HL-60 (cell line): ENCODE results near the gene ANKRD39.

ENCODE experiments used
- DNase-seq, 2 experiments: peaks; one replicate each; pipeline ENCODE4 v3.0.0-alpha.2; 2010 to 2020; ENCODE audit warnings: low read depth in 1 of 2, low spot score in 1 of 2
- H3K27ac ChIP-seq: fragments of 250-450 bp; sonication (Bioruptor Pico); replicated peaks from 2 replicates; pipeline ENCODE4 v1.5.1; 2020; ENCODE audit warnings: mild to moderate bottlenecking, moderate library complexity
- H3K27me3 ChIP-seq: fragments of 250-450 bp; sonication (Bioruptor Pico); 2 replicates; pipeline ENCODE4 v1.5.1; 2021; ENCODE audit warnings: mild to moderate bottlenecking, moderate library complexity; ENCODE audit not compliant: insufficient read depth, poor library complexity, severe bottlenecking
- H3K4me3 ChIP-seq: replicated peaks from 2 replicates; pipeline ENCODE4 v1.5.1; 2011; ENCODE audit warnings: mild to moderate bottlenecking, control low read depth, low read length; ENCODE audit not compliant: insufficient read depth
- CTCF ChIP-seq: IDR thresholded peaks from one replicate; pipeline ENCODE4 v1.5.1; 2011; ENCODE audit warnings: low read length, control low read depth, inconsistent platforms; ENCODE audit not compliant: insufficient read depth
- GABPA ChIP-seq: IDR thresholded peaks from 2 replicates; pipeline ENCODE4 v1.6.1; 2012; ENCODE audit warnings: low read depth
- POLR2AphosphoS5 ChIP-seq: IDR thresholded peaks from 2 replicates; pipeline ENCODE4 v1.6.1; 2012; ENCODE audit warnings: low read depth
- REST ChIP-seq: IDR thresholded peaks from 2 replicates; pipeline ENCODE4 v1.6.1; 2012; ENCODE audit warnings: low read depth; ENCODE audit not compliant: insufficient replicate concordance
- SPI1 ChIP-seq: IDR thresholded peaks from 2 replicates; pipeline ENCODE4 v1.6.1; 2012; ENCODE audit warnings: low read depth, mild to moderate bottlenecking, borderline replicate concordance

The ANKRD39 gene

GRCh38 chr2:96809951-96810782 lies 47.6 kb downstream of the ANKRD39 start:
- TF ChIP-seq SPI1 (no peak), POLR2AphosphoS5 (no peak), GABPA (no peak), CTCF (no peak), REST (no peak)
- no peak overlapping the region for H3K27ac ChIP-seq
- H3K4me3 ChIP-seq = no peak overlapping the region
- DNase-seq = no peak
- H3K27me3 ChIP-seq = no peaks in the 10 kb centered on the region

- no peak for TF ChIP-seq POLR2AphosphoS5
- H3K27ac ChIP-seq = no peak overlapping the region
- DNase-seq = no peak
- H3K4me3 ChIP-seq = no peak overlapping the region
- H3K27me3 ChIP-seq = no peaks in the 10 kb centered on the region
Observed at GRCh38 chr2:96809216-96809882, 48.5 kb downstream of the ANKRD39 start.

- Histone ChIP-seq H3K4me3 (no peak overlapping the region), H3K27ac (no peak overlapping the region), H3K27me3 (no peaks in the 10 kb centered on the region)
- DNase-seq = no peak
- no peak for TF ChIP-seq SPI1
- no peak for TF ChIP-seq GABPA
- no peak for TF ChIP-seq CTCF
- TF ChIP-seq REST = no peak
- TF ChIP-seq POLR2AphosphoS5 = no peak
Observed at GRCh38 chr2:96808176-96808837, 49.5 kb downstream of the ANKRD39 start.

GRCh38 chr2:96807127-96807471 lies 50.7 kb downstream of the ANKRD39 start:
- Histone ChIP-seq H3K4me3 (no peak overlapping the region), H3K27ac (no peak overlapping the region), H3K27me3 (no peaks in the 10 kb centered on the region)
- TF ChIP-seq REST (no peak), CTCF (no peak), SPI1 (no peak), POLR2AphosphoS5 (no peak), GABPA (no peak)
- no peak for DNase-seq
